Measurements from ENCODE around the gene ZIC4.

- TF ChIP-seq CTCF (IDR thresholded peaks at IDR 0.05; ENCODE audit: control extremely low read depth in 1 of 3, insufficient read depth in 1 of 3, low read depth in 1 of 3, low read length in 3 of 3) (no peak), ZNF274 (IDR thresholded peaks at IDR 0.05; ENCODE audit: borderline replicate concordance, extremely low read depth, low read length) (no peak)
Observed at GRCh38 chr3:147419781-147420224, 13.5 kb upstream of the ZIC4 start.

Measured in H1 (cell line).